Measurements from ENCODE around the gene MBD1.

Gene MBD1

DNA sequence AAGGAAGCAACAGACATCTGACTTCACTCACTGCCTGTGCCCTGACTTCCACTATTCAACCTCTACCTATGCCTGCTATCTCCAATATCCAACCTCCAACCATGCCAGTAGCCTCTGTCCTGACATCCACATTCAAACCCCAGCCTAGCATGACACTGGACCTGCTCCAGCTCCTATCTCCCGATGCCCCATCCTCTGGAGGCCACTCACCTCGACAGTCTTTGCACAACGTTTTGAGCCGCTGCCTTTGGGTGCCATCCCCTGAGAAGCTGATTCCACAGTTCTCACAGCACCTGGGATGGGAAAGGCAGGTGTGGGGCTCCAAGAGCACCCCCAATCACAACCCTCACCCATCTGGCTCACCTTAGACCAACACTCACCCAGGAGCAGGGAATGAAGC, 4.9 kb downstream of the MBD1 start:
- DNase-seq (ENCODE audit: low read depth, low spot score), result no peak

DNA sequence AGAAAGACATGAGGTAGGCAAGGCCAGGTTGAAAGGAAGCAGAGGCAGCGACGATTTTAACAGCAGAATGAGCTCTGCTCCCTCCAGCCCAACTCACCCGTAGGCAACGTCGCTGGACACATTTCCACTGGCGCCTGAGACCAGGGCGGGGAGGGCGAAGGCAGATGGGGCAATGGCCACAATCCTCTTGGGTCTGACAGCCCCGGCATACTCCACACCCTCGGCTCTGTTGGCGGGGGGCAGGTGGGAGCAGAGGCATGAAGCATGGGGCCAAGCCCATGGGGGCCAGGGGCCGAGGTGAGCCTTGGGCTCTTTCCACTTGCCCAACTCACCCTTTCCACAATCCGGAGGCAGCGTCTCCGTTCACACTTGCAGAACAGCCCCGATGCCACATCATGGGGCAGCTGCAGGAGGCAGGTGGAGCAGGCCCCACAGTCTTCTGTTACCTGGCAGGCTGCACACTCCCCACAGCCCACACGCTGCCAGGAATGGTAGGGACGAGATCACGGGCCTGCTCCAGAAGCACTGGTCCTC, 5.8 kb downstream of the MBD1 start:
- Histone ChIP-seq H3K27me3 (ENCODE audit: insufficient read depth, insufficient read length) (no peaks in the 10 kb centered on the region), H3K9me3 (ENCODE audit: insufficient read depth, low read length) (no peaks in the 10 kb centered on the region), H3K4me3 (ENCODE audit: insufficient read length, low read depth) (no peak overlapping the region), H3K36me3 (ENCODE audit: insufficient read depth, insufficient read length, low read length) (peaks cover 80% of the 10 kb centered on the region), H3K9ac (ENCODE audit: insufficient read length, low read depth) (no peak overlapping the region), H3K4me1 (ENCODE audit: insufficient read depth, insufficient read length) (no peaks in the 10 kb centered on the region)
- no peak for DNase-seq (ENCODE audit: low read depth, low spot score)
- TF ChIP-seq YY1 (IDR thresholded peaks at IDR 0.05; ENCODE audit: insufficient read depth, insufficient read length), result no peak
- TF ChIP-seq SUZ12 (IDR thresholded peaks at IDR 0.05; ENCODE audit: extremely low read depth, insufficient read depth, insufficient read length), result no peak
- TF ChIP-seq ZNF274 (IDR thresholded peaks at IDR 0.05; ENCODE audit: low read depth, low read length), result no peak

More for the DNA sequence above, 4.9 kb downstream of the MBD1 start:
- TF ChIP-seq SUZ12 (IDR thresholded peaks at IDR 0.05; ENCODE audit: extremely low read depth, insufficient read depth, insufficient read length), result no peak
- Histone ChIP-seq H3K36me3 (ENCODE audit: insufficient read depth, insufficient read length, low read length) (peaks cover 75% of the 10 kb centered on the region), H3K4me1 (ENCODE audit: insufficient read depth, insufficient read length) (no peaks in the 10 kb centered on the region), H3K4me3 (ENCODE audit: insufficient read length, low read depth) (no peak overlapping the region), H3K27me3 (ENCODE audit: insufficient read depth, insufficient read length) (no peaks in the 10 kb centered on the region), H3K9me3 (ENCODE audit: insufficient read depth, low read length) (no peaks in the 10 kb centered on the region), H3K9ac (ENCODE audit: insufficient read length, low read depth) (no peak overlapping the region)

DNA sequence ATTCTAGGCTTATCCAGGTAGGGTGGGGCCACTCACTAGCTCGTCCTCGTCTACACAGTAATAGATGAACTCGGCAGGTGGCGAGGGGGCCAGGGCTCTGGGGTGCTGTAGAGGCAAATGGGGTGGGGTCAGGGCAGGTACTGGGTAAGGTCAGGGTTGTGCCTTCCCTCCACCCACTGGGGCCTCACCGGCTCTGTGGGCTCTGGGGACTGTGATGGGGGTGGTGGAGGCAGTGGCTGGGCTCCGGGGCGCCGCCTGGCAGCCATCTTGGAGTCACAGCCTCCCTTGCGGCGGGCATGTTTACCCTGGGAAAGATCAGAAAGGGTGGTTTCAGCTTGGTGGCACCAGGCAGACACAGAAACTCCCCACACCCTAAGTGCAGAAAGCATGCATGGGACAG, 6.4 kb downstream of the MBD1 start:
- Histone ChIP-seq H3K4me3 (ENCODE audit: insufficient read length, low read depth) (no peak overlapping the region), H3K9me3 (ENCODE audit: insufficient read depth, low read length) (no peaks in the 10 kb centered on the region), H3K36me3 (ENCODE audit: insufficient read depth, insufficient read length, low read length) (peaks cover 86% of the 10 kb centered on the region), H3K9ac (ENCODE audit: insufficient read length, low read depth) (no peak overlapping the region), H3K27me3 (ENCODE audit: insufficient read depth, insufficient read length) (no peaks in the 10 kb centered on the region), H3K4me1 (ENCODE audit: insufficient read depth, insufficient read length) (no peaks in the 10 kb centered on the region)
- no peak for DNase-seq (ENCODE audit: low read depth, low spot score)
- no peak for TF ChIP-seq SUZ12 (IDR thresholded peaks at IDR 0.05; ENCODE audit: extremely low read depth, insufficient read depth, insufficient read length)
- TF ChIP-seq YY1 (IDR thresholded peaks at IDR 0.05; ENCODE audit: insufficient read depth, insufficient read length), result no peak
- TF ChIP-seq ZNF274 (IDR thresholded peaks at IDR 0.05; ENCODE audit: low read depth, low read length), result no peak

DNA sequence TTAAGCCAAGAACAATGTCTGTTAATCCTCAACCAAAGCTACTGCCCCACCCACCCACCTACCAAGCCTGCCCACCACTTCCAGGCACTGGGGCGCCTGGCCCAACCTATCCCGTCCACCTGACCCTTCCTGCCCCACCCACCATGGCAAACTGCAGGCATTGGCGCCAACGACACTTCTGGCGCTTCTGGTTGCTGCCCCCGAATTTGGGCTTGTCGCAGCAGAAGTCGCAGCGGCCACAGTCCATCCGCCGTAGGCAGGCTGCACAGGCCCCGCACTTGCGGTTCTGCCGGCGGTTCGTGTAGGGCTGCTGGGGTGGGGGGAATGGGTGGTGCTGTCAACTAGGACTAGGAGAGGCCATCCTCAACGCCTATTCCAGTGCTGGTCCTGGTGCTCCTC, 7.3 kb downstream of the MBD1 start:
- DNase-seq (ENCODE audit: low read depth, low spot score), result no peak
- Histone ChIP-seq H3K4me3 (ENCODE audit: insufficient read length, low read depth) (no peak overlapping the region), H3K9ac (ENCODE audit: insufficient read length, low read depth) (no peak overlapping the region), H3K27me3 (ENCODE audit: insufficient read depth, insufficient read length) (no peaks in the 10 kb centered on the region), H3K4me1 (ENCODE audit: insufficient read depth, insufficient read length) (no peaks in the 10 kb centered on the region), H3K9me3 (ENCODE audit: insufficient read depth, low read length) (no peaks in the 10 kb centered on the region), H3K36me3 (ENCODE audit: insufficient read depth, insufficient read length, low read length) (peaks cover 88% of the 10 kb centered on the region)
- TF ChIP-seq YY1 (IDR thresholded peaks at IDR 0.05; ENCODE audit: insufficient read depth, insufficient read length) (no peak), SUZ12 (IDR thresholded peaks at IDR 0.05; ENCODE audit: extremely low read depth, insufficient read depth, insufficient read length) (no peak), ZNF274 (IDR thresholded peaks at IDR 0.05; ENCODE audit: low read depth, low read length) (no peak)

DNA sequence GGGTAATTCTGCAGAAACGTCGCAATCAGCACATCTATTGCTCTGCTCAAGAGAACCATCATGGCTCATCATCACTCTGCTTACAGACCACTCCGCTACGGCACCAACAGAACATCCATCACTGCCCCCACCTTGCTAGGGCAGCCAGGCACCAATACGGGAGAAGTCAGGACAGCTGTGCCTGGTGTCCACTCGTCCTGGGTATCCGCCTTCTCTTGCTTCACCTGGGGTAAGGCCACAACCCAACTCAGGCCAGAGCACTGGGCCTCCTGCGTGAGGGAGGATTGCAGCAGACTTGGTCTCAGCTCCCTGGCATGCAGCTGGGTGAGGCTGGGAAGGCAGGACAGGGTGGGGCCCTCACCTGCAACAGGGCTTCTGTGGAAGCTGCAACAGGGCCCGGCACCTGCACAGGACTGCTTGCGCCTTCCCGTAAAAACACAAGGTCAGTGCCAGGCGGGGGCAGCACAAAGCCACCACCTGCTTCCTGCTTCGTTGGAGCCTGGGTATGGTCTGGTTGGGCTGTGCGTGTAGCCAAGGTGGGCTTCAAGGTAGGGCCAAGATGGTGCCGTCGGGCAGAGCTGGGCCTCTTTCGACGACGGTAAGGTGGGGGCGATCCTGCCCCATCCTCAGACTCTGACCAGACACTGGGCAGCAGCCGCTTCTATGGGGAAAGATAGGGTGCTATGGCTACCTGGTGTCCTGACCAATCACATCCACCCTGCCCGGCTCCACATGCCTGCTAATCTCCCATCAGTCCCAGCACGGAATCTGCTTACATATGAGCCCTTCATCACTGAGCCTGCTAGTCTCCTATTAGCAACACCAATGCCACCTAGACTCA, 7.9 kb downstream of the MBD1 start:
- Histone ChIP-seq H3K27me3 (ENCODE audit: insufficient read depth, insufficient read length) (no peaks in the 10 kb centered on the region), H3K4me1 (ENCODE audit: insufficient read depth, insufficient read length) (no peaks in the 10 kb centered on the region), H3K9ac (ENCODE audit: insufficient read length, low read depth) (no peak overlapping the region), H3K36me3 (ENCODE audit: insufficient read depth, insufficient read length, low read length) (peaks cover 86% of the 10 kb centered on the region), H3K4me3 (ENCODE audit: insufficient read length, low read depth) (no peak overlapping the region), H3K9me3 (ENCODE audit: insufficient read depth, low read length) (no peaks in the 10 kb centered on the region)
- no peak for DNase-seq (ENCODE audit: low read depth, low spot score)
- TF ChIP-seq YY1 (IDR thresholded peaks at IDR 0.05; ENCODE audit: insufficient read depth, insufficient read length), result no peak
- TF ChIP-seq ZNF274 (IDR thresholded peaks at IDR 0.05; ENCODE audit: low read depth, low read length), result no peak
- no peak for TF ChIP-seq SUZ12 (IDR thresholded peaks at IDR 0.05; ENCODE audit: extremely low read depth, insufficient read depth, insufficient read length)

DNA sequence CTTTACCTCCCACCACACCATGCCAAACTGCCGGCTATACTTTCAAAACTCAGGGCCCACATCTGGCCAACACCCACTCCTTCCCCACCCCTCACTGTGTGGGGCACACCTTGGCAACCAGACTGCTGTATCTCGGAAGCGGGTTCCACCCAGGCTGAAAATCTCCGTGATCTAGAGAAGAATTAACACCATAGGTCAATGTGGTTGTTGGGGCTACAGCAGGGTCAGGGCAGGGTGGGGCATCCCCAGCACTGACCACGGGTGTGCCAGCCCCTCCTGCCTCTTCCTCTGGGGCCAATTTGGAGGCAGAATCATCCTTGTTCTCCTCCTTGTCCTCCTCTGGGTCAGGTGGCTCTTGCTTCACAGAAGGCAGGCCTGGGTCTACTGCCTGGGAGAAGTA, 8.8 kb downstream of the MBD1 start:
- Histone ChIP-seq H3K9ac (ENCODE audit: insufficient read length, low read depth) (no peak overlapping the region), H3K36me3 (ENCODE audit: insufficient read depth, insufficient read length, low read length) (peaks cover 81% of the 10 kb centered on the region), H3K4me3 (ENCODE audit: insufficient read length, low read depth) (no peak overlapping the region), H3K27me3 (ENCODE audit: insufficient read depth, insufficient read length) (no peaks in the 10 kb centered on the region), H3K9me3 (ENCODE audit: insufficient read depth, low read length) (no peaks in the 10 kb centered on the region), H3K4me1 (ENCODE audit: insufficient read depth, insufficient read length) (no peaks in the 10 kb centered on the region)
- no peak for DNase-seq (ENCODE audit: low read depth, low spot score)
- no peak for TF ChIP-seq YY1 (IDR thresholded peaks at IDR 0.05; ENCODE audit: insufficient read depth, insufficient read length)
- no peak for TF ChIP-seq SUZ12 (IDR thresholded peaks at IDR 0.05; ENCODE audit: extremely low read depth, insufficient read depth, insufficient read length)
- TF ChIP-seq ZNF274 (IDR thresholded peaks at IDR 0.05; ENCODE audit: low read depth, low read length), result no peak

DNA sequence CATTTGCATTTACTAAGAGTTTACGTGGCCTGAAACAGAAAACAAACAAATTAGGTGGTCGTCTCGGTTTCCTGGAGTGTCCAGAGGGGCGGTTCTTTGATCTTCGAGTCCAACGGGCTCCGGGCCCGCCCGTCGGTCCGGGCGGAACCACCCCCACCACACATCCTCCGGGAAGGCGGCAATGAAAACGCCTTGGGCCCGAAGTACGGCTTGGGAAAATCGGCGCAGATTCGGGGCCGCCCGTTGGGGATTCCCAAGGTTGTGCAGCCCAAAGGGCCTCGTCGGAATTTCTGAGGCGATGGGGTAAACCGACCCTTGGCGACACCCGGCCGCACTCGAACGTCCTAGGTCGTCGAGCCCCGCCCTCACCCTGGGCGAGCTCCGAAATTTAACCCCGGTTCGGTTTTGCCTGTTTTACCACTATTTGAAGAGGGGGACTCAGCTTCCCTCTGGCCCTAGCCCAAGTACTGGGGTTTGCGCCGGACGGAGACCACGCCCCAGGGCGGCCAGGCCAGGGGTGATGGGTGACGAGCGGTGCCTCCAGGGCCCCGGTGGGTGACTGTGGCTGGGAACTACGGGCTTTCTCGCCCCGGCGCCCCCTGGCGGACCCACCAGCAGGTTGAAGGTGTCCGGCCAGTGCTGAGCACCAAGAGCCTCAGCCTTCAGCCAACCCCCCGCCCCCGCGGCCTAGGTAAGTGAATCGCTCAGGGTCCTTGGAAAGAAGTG, 13.1 kb downstream of the MBD1 start:
- Histone ChIP-seq H3K9me3 (ENCODE audit: insufficient read depth, low read length) (no peaks in the 10 kb centered on the region), H3K27me3 (ENCODE audit: insufficient read depth, insufficient read length) (no peaks in the 10 kb centered on the region), H3K9ac (ENCODE audit: insufficient read length, low read depth) (peak overlapping the region; percentile 50), H3K36me3 (ENCODE audit: insufficient read depth, insufficient read length, low read length) (peaks cover 40% of the 10 kb centered on the region), H3K4me3 (ENCODE audit: insufficient read length, low read depth) (peak overlapping the region; percentile 26), H3K4me1 (ENCODE audit: insufficient read depth, insufficient read length) (no peaks in the 10 kb centered on the region)
- DNase-seq (ENCODE audit: low read depth, low spot score), result peak; percentile 51
- no peak for TF ChIP-seq ZNF274 (IDR thresholded peaks at IDR 0.05; ENCODE audit: low read depth, low read length)
- TF ChIP-seq YY1 (IDR thresholded peaks at IDR 0.05; ENCODE audit: insufficient read depth, insufficient read length), result no peak
- TF ChIP-seq SUZ12 (IDR thresholded peaks at IDR 0.05; ENCODE audit: extremely low read depth, insufficient read depth, insufficient read length), result no peak

Data from NT2/D1 (cell line).